ENCODE results near the gene PSMA5. TPM values are rescaled to one million over a fixed set of nuclear protein-coding genes. Genes with fewer than 3 reads are reported as not detected.
"Not testable (repeated sequence)": the region's sequence is repeated elsewhere in the genome, so short reads cannot be mapped to it uniquely, and the experiment has no call there.

PSMA5 gene
- polyA plus RNA-seq, 4 donors = 98.8 to 111 (median 106) TPM

DNA sequence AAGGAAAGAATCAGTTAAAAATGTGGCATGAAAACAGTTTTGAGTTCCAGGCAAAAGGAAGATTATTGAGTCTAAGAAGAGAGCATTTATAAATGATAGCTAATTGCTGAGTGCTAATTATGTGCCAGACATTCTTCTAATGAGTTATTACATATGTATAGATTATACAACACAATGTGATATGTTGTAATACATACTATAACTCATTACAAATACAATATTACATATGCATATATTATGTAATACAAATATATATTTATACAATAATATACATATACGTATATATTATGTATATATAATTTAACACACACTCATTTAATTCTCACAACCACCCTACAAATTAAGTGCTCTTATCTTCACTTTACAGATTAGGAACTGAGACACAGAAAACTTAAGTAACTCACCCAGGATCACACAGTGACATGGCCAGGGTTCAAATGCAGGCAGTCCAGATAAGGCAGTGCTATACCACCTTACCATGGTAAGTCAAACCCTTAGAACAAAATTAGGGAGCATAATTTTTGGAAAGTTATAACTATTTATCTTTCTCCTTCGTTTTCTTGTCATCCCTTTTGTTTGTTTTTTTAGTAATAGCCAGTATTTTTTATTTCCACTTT, 32.5 kb downstream of the PSMA5 start:
- DNase-seq (ENCODE audit: low read depth in 4 of 4, low spot score in 3 of 4) = no peak

DNA sequence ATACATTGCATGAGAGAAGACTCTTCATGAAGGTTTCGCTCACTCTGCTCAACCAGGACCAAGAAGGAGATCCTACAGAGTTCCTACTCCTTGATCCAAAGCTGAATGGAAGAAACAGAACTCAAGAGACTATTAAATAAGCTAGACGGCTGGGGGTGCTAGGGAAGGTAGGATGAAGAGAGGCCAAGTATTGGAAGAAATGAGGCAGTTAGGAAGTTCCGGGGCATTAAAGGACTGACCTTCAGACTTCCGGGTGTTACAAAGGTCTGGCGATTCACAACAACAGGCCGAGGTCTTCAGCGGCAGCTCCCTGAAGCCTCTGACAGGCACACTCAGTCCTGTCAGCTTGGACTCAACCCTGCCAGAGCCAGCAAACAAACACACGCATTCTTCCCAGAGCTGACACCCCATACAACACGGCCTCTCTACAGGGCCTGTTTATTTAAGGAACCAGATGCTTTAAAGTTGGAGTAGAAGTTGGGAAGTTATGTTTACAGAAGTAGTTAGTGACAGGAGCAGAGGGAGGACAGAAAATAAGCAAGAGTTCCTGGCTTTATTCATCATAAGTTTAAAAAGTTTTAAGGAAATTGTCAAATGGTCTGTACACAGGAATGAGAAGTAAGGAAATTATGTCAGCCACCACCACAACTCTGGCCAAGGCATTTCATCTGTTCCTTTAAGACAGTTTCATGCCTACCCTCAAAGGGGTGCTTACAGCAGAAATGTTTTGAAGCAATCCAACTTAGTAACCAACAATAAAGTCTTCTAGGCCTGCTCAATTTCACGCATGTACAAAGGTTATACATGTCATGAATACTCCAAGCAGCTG, 33.2 kb downstream of the PSMA5 start:
- no peak for DNase-seq (ENCODE audit: low read depth in 4 of 4, low spot score in 3 of 4)

DNA sequence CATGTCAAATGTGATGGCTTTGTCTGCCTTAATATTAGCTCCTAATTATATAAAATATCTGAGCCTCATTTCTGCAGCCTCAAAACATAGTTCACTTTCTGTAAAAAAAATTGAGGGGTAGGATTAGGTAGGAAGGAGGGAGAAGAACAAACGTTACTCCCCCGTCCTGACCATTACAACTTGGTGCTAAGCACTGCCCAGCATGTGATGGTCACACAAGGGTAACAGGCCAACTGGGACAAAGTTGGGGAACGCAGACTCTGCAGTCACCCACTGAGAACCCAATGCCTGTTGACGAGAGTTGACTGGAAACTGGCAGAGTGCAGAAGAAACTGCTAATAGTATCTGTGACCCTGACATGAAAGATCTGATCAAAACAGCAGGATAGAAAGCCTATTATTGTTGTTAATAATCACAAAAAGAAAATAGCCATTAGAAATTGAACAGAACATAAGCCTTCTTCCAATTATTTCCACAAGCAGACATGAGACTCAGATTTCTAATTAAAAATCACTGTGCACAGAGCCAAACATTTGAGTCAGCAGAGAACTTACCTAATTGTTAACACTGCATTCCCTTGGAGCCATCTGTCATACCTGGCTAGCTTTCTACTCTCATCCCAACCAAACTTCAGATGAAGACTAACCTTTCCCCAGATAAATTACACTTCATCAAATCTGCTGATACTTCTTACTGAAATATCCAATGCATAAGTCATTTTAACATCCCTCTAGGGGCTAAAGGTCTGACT, 34.0 kb downstream of the PSMA5 start:
- no peak for DNase-seq (ENCODE audit: low read depth in 4 of 4, low spot score in 3 of 4)

DNA sequence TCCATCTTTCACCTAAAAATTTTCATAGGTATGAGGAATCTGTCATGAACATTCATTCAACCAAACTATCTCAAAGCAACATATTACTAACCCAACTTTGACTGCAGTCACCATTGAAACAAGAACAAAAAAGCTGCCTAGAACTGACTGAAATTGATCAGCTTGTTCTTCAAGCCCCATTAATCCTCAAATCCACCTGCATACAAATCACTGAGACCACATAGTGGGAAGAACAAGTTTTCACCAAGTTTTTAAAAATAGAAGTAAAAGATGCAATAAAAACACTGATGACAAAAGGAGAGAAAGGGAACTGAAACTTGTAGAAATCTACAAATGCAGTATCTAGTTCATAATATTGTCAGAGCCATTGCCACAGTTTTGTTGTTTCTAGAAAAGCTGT, 34.6 kb downstream of the PSMA5 start:
- DNase-seq (ENCODE audit: low read depth in 4 of 4, low spot score in 3 of 4) = no peak

DNA sequence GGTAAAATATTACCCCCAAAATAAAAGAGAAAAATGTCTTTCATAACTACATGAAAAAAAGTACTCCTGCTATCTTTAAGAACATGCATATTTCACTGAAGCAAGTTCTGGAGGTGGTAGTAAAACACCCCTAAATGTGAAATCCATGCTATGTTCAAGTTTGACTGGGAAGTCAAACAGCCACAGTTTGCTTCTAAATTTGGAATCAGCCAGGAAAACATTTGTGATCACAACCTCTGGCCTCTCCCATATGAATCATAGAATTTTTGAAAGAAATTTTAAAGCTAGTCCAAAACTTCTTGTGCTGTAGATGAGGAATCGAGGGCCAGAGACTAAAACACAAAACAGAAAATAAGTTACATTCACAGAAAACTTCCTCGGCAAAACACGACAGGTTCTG, 35.1 kb downstream of the PSMA5 start:
- DNase-seq (ENCODE audit: low read depth in 4 of 4, low spot score in 3 of 4) = no peak

DNA sequence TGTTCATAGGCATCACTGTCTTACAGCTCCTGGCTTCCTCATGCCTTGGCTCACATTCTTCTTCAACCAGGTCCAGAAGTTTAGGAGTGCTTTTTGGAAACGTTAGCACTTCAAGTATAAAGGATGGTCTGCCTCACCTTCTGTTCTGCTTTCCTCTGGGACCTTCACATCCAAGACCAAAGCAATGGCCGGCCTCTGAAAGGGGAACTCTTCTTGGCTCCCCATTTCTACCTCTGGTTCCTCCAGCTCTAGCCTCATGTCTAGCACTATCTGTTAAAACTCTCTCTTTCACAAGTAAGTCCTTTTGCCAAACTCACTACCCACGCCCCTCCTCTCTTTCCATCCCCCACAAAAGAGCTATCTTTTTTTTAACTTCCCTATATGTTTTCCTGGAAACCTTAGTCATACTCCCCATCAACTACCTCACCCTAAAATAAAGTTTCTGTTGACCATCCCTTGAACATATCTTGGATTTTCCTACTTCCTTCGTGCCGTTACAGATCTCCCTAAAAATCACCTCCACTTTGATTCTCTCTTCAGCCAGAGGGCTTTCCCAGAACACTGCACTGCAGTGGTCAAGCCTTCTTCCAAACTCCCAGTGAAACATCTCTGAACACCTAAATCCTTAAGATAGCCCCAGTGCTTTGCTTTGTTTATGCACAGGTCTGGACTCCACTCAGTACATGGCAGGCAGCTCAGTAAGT, 36.5 kb downstream of the PSMA5 start:
- no peak for DNase-seq (ENCODE audit: low read depth in 4 of 4, low spot score in 3 of 4)

DNA sequence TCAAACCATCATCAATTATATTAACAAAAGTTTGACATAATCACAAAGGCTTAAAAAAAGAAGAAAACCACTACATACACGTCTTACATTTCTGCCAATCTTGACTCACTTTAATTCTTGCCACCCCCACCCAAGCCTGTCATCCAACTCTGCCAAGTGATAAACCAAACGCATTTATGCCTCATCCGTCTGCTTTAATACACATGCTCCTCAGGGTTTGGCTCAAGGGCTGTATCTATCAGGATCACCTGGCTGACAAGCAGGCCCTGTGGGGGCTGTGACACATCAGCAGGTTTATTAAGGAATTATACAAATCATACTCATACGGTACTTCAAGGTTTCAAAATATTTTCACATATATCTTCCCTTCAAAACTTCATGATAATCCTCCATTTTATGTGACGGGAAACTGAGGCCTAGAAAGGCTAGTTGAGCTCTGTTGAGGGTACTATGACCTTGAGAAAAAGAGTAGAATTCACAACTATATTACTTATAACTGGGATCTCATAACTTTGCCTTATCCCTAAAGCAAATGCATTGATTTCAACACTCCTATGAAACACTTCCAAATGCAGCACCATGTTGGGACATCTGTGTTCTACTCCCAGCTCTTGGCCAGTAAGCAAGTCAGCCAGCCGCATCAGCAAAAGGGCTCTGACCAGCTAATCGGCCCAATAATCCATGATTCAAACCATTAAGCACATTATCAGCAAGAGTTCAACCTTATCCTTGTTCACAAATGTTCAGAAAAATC, 37.2 kb downstream of the PSMA5 start:
- no peak for DNase-seq (ENCODE audit: low read depth in 4 of 4, low spot score in 3 of 4)

DNA sequence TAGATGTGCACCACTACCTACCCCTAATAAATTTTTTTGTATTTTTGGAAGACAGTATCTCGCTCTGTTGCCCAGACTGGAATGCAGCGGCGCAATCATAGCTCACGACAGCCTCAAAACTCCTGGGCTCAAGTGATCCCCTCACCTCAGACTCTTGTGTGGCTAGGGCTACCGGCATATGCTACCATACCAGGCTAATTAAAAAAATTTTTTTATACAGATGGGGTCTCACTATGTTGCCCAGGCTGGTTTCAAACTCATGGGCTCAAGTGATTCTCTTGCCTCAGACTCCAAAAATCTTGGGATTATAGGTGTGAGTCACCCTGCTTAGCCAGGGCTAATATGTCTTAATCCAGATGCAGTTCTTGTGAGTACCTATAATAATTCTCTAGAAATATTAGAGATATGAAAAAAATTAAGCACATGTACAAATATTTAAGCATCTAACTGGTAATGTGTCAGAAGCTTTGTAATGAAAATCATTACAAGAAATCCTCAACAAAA, 38.0 kb downstream of the PSMA5 start:
- DNase-seq (ENCODE audit: low read depth in 4 of 4, low spot score in 3 of 4) = no peak

DNA sequence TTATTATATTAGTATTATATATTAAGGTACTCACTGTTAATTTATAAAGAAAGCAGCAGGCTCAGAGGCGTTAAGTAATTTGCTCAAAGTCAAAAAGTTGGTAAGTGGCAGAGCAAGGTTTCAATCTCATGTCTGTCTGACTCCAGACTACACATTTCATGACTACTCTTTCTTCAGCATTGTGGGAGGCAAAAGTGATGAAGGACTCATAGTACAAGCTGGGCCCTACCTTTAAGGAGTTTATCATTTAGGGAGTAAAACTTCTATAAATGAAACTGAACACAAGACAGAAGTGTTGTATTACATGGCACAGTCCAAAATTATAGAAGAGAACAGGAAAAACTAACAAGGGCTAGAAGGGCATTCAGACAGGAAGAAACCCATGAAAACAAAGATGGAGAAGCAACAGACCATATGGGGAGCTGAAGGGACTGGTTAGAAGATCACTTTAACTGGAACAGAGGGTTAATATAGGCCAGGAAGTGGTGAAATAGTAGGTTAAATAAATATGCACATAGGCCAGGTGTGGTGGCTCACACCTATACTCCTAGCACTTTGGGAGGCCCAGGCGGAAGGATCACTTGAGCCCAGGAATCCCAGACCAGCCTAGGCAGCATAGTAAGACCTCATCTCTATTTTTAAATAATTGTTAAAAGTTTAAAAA, 40.1 kb downstream of the PSMA5 start:
- no peak for DNase-seq (ENCODE audit: low read depth in 4 of 4, low spot score in 3 of 4)

DNA sequence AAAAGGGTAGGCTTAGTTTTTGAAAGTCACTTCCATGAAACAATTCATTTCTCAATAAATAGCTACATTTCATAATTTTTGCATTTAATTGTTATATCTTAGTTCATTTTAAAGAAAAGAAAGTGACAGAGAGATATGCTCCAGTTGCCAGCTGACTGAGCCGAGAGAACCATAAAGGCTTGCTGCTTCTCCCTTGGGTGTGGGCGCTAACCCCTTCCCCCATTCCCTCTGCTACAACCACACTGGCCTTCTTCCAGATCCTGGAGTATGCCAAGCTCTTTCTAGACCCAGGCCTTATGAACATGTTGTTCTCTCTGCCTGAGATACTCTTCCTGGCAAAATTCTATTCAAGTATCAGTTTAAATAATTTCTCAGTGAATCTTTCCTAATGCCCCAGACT, 40.8 kb downstream of the PSMA5 start:
- DNase-seq (ENCODE audit: low read depth in 4 of 4, low spot score in 3 of 4) = no peak

DNA sequence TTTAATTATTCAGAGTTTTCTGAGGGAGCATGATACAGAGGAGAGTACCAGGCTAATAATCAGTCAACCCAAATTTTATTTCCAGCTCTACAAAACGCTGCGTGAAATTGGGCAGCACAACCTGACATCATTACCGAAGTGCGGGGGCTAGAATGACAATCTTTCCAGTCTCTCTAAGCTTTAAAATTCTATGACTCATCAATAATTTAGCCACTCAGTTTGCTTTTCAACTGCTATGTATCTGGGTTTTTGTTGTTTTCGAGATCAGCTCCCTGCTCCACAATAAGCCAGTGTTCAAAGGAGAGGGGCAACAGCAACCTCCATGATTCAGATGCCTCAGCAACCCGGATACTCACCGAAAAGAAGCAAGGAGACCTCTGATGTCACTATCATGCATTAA, 42.4 kb downstream of the PSMA5 start:
- no peak for DNase-seq (ENCODE audit: low read depth in 4 of 4, low spot score in 3 of 4)

DNA sequence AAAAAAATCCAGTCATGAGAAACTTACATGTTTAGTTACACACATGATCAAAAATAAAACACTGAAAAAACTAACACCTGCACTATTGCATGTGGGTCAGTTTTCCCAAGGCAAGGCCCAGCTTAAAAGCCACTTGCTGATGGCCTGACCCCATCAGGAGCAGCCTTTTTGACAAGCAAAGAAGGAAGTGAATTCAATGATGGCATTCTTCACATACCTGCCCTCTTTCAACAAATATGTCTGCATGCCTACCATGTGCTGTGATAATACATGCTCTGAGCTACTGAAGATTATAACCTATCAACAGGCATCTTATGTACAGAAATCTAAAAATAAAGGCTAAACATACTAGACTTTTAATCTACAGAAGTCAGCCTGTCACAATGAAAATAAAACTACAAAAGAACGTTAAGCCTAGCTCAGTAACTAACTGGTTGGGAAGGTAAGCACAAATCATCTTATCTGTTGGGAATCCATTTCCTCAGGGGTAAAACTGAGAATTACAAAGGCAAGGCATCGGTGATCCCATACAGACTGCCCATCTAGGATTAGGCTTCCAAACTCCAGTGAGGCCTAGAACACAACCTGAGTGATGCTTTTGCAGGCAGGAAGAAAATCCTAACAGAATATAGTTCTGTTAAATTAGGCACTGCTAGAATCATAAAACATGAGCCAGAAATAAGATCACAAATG, 43.0 kb downstream of the PSMA5 start:
- no peak for DNase-seq (ENCODE audit: low read depth in 4 of 4, low spot score in 3 of 4)

DNA sequence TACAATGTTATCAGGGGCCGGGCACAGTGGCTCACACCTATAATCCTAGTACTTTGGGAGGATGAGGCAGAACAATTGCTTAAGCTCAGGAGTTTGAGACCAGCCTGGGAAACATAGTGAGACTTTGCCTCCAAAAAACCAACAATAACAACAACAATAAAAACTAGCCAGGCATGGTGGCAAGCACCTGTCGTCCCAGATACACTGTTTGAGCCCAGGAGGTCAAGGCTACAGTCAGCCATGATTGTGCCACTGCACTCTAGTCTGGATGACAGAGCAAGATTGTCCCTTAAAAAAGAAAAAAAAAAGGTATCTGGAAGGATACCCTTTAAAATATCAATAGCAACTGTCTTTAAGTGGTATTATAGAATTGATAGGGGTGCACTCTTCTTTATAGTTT, 44.7 kb downstream of the PSMA5 start:
- no peak for DNase-seq (ENCODE audit: low read depth in 4 of 4, low spot score in 3 of 4)

DNA sequence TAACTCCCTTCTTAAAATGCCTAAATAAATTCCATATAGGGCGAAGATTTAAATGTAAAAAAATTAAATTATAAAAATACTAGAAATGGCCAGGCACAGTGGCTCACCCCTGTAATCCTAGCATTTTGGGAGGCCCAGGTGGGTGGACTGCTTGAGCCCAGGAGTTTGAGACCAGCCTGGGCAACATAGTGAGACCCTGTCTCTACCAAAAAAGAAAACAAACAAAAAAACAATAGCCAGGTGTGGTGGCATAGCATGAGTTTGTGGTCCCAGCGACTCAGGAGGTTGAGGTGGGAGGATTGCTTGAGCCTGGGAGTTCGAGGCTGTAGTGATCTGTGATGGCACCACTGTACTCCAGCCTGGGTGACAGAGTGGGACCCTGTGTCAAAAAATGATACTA, 46.3 kb downstream of the PSMA5 start:
- no peak for DNase-seq (ENCODE audit: low read depth in 4 of 4, low spot score in 3 of 4)

DNA sequence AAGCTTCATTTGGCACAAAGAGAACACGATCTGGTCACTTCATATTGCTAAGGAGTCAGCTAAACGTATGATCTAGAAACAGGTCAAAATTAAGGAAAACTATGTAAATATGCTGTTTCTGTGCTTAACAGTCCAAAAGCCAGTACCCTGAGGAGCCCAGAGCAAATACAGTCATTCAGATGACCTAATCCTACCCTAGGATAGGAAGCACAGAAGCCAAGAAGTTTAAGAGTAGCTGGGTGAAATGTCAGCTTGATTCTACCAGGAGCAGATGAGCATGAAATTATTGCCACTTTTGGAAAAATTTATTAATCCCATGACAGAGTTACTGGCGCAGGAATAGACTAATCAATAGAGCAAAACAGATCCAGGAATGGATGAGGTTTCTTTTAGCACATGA, 46.8 kb downstream of the PSMA5 start:
- no peak for DNase-seq (ENCODE audit: low read depth in 4 of 4, low spot score in 3 of 4)

DNA sequence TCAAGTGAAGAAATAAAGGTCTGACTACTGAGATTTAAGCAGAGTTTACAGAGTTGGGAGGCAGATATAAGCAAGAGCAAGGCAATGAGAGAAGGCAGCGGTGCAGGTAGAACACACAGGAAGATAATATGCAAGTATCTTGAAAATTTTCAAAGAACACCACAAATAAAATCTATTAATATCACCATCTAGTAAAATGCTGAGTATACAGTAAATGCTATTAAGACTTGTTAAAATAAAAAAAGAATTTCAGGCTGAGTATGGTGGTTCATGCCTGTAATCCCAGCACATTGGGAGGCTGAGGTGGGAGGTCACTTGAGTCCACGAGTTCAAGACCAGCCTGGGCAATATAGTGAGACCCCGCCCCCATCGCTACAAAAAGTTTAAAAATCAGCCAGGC, 48.5 kb downstream of the PSMA5 start:
- no peak for DNase-seq (ENCODE audit: low read depth in 4 of 4, low spot score in 3 of 4)

DNA sequence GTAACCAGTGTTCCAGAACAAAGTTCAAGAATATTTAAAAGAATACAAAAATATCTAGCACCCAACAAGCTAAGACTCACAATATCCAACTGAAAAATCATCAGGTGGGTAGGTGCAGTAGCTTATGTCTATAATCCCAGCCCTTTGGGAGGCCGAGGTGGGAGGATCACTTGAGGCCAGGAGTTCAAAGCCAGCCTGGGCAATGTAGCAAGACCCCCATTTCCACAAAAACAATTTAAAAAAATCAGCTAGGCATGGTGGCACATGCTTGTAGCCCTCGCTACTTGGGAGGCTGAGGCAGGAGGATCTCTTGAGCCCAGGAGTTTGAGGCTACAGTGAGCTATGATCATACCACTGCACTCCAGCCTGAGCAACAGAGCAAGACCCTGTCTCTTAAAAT, 52.6 kb downstream of the PSMA5 start:
- not testable (repeated sequence) for DNase-seq (ENCODE audit: low read depth in 4 of 4, low spot score in 3 of 4)

DNA sequence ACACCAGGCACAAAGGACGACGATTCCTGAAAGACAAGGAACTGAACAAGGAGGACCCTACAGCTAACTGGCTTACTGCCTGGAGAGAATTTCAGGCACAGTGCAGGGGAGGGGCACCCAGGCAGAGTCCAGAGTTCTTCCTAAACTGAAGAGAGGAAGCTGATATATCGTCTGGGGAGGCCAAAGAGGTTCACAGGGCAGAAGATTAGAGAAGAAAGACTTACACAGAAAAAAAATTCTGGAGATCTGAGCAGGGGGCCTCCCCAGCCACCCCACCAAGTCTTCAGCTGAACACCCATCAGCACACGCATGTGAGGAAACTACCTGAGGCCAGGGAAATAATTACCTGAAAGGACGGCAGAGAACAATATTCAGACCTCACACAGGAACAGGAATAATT, 53.1 kb downstream of the PSMA5 start:
- DNase-seq (ENCODE audit: low read depth in 4 of 4, low spot score in 3 of 4) = no peak

DNA sequence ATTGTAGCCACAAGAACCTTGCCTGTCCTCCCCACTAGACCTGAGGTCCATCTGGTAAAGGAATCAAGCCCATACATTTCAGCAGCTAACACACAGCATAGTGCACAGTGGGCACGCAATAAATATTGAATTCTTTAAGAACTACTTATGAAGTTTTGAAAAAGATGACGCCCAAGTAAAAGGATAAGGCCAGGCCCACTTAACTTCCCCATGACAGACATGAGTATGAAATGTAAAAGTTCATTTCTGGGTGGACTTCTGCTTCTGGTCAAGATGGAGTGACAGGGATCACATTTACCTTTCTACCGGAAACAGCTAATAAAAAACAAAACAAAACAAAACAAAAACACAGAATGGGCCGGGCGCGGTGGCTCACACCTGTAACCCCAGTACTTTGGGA, 54.0 kb downstream of the PSMA5 start:
- no peak for DNase-seq (ENCODE audit: low read depth in 4 of 4, low spot score in 3 of 4)

Data from right renal pelvis (tissue), 4 donors.